GM23248 (cell line): ENCODE measurements around the gene ZNF827. TPM values are rescaled to one million over a fixed set of nuclear protein-coding genes. Genes with fewer than 3 reads are reported as not detected.
"Not testable (repeated sequence)": the region's sequence is repeated elsewhere in the genome, so short reads cannot be mapped to it uniquely, and the experiment has no call there.

ENCODE experiments used
- DNase-seq: peaks from one replicate; pipeline ENCODE4 v3.0.0-alpha.2; 2015
- H2AFZ ChIP-seq: fragments of 200-600 bp; sonication (generic); 2 replicates; pipeline ENCODE4 v1.6.1; 2016; ENCODE audit warnings: antibody characterized with exemption
- H3F3A ChIP-seq: fragments of 200-600 bp; sonication (generic); 2 replicates; pipeline ENCODE4 v1.6.1; 2016; ENCODE audit warnings: mild to moderate bottlenecking, antibody characterized with exemption, mixed run types; ENCODE audit not compliant: insufficient read depth
- H3K27ac ChIP-seq: fragments of 200-600 bp; sonication (generic); 2 replicates; pipeline ENCODE4 v1.5.1; 2016; ENCODE audit warnings: mild to moderate bottlenecking
- H3K27me3 ChIP-seq: fragments of 200-600 bp; sonication (generic); replicated peaks from 2 replicates; pipeline ENCODE4 v1.6.1; 2016; ENCODE audit warnings: mild to moderate bottlenecking; ENCODE audit not compliant: insufficient read depth
- H3K36me3 ChIP-seq: fragments of 200-600 bp; sonication (generic); 2 replicates; pipeline ENCODE4 v1.6.1; 2016; ENCODE audit warnings: low read depth, mild to moderate bottlenecking
- H3K4me1 ChIP-seq: fragments of 200-600 bp; sonication (generic); 2 replicates; pipeline ENCODE4 v1.6.1; 2016; ENCODE audit warnings: mild to moderate bottlenecking; ENCODE audit not compliant: insufficient read depth
- H3K4me2 ChIP-seq: fragments of 200-600 bp; sonication (generic); one replicate; pipeline ENCODE4 v1.6.1; 2016; ENCODE audit warnings: mild to moderate bottlenecking; ENCODE audit not compliant: unreplicated experiment
- H3K4me3 ChIP-seq: fragments of 200-600 bp; sonication (generic); 2 replicates; pipeline ENCODE4 v1.5.1; 2016; ENCODE audit warnings: mild to moderate bottlenecking
- H3K79me2 ChIP-seq: fragments of 200-600 bp; sonication (generic); 2 replicates; pipeline ENCODE4 v1.6.1; 2016; ENCODE audit warnings: mild to moderate bottlenecking; ENCODE audit not compliant: insufficient read depth
- H3K9ac ChIP-seq: fragments of 200-600 bp; sonication (generic); 2 replicates; pipeline ENCODE4 v1.6.1; 2016; ENCODE audit warnings: mild to moderate bottlenecking
- H3K9me2 ChIP-seq: fragments of 200-600 bp; sonication (generic); 2 replicates; pipeline ENCODE4 v1.6.1; 2016; ENCODE audit warnings: mixed run types, mild to moderate bottlenecking, moderate library complexity; ENCODE audit not compliant: insufficient read depth
- H3K9me3 ChIP-seq: fragments of 200-600 bp; sonication (generic); one replicate; pipeline ENCODE4 v1.6.1; 2017; ENCODE audit warnings: low read depth
- H4K20me1 ChIP-seq: fragments of 200-600 bp; sonication (generic); 2 replicates; pipeline ENCODE4 v1.6.0; 2016; ENCODE audit not compliant: insufficient read depth
- EZH2 ChIP-seq: fragments of 200-600 bp; sonication (generic); IDR thresholded peaks from 2 replicates; pipeline ENCODE4 v1.6.1; 2018; ENCODE audit warnings: antibody characterized with exemption, mild to moderate bottlenecking; ENCODE audit not compliant: insufficient read depth, poor library complexity, severe bottlenecking
- EZH2phosphoT487 ChIP-seq: fragments of 200-600 bp; sonication (generic); IDR thresholded peaks from 2 replicates; pipeline ENCODE4 v1.6.1; 2018; ENCODE audit warnings: antibody characterized with exemption, moderate library complexity, mild to moderate bottlenecking, low read depth; ENCODE audit not compliant: insufficient read depth
- WGBS, 2 experiments: methylation state at CpG; one replicate each; pipeline ENCODE4 v1.1.6; 2015 to 2017; ENCODE audit warnings: low lambda C conversion rate in 2 of 2, low coverage in 1 of 2; ENCODE audit errors: missing lambda C conversion rate in 2 of 2; 5-methylcytosine and 5-hydroxymethylcytosine counted together
- in situ Hi-C: fragments of 300-500 bp; cut with MboI; formaldehyde crosslinking; loops from 2 replicates; pipeline ENCODE4 v1.15.0; 2020
- polyA plus RNA-seq: library from polyadenylated mRNA; unstranded; fragments of >200 nt; fragmentation: Nextera tagmentation; extraction: Ambion mirVana; gene quantifications from 2 replicates; pipeline ENCODE4 v1.2.1, GENCODE V29; 2016
- total RNA-seq: library from RNA; depleted of rRNA; stranded (reverse); fragments of >200 nt; shearing (Covaris generic); gene quantifications from 2 replicates; pipeline ENCODE4 v1.2.3, GENCODE V29; 2014

The ZNF827 gene
- total and polyA plus RNA-seq, 2 experiments from 2014 or later, result 5.0 to 10.1 TPM

GRCh38 chr4:145839151-145839550, 99.5 kb downstream of the ZNF827 start:
- TF ChIP-seq EZH2, result no peak
- no peak for TF ChIP-seq EZH2phosphoT487
- no peak overlapping the region for H3K9ac ChIP-seq
- H3K27me3 ChIP-seq, result no peaks in the 10 kb centered on the region
- no peak overlapping the region for H3K4me2 ChIP-seq
- in situ Hi-C loops, result no loop called here
- no peaks in the 10 kb centered on the region for H3K9me3 ChIP-seq
- no peak for DNase-seq
- H3K4me3 ChIP-seq, result no peak overlapping the region
- no peaks in the 10 kb centered on the region for H3K79me2 ChIP-seq
- WGBS, 2 experiments, result 89 to 90% methylated on average over 10 of the region's 10 CpGs
- no peaks in the 10 kb centered on the region for H4K20me1 ChIP-seq
- no peaks in the 10 kb centered on the region; the same call in 1 of the 2 replicates for H3K36me3 ChIP-seq
- H3K9me2 ChIP-seq, result no peaks in the 10 kb centered on the region
- peaks cover 17% of the 10 kb centered on the region for H3F3A ChIP-seq
- H3K4me1 ChIP-seq, result peaks cover 13% of the 10 kb centered on the region
- no peak overlapping the region for H3K27ac ChIP-seq
- no peak overlapping the region for H2AFZ ChIP-seq

- H3K36me3 ChIP-seq, H3K27me3 ChIP-seq, H3F3A ChIP-seq, in situ Hi-C loops, H2AFZ ChIP-seq, H3K9ac ChIP-seq, H3K27ac ChIP-seq, H3K4me2 ChIP-seq, DNase-seq, H4K20me1 ChIP-seq, H3K9me2 ChIP-seq, H3K9me3 ChIP-seq, H3K4me3 ChIP-seq, H3K79me2 ChIP-seq: not testable (repeated sequence)
- peaks cover 16% of the 10 kb centered on the region for H3K4me1 ChIP-seq
- WGBS, 2 experiments, result 95 to 99% methylated on average over 4 of the region's 4 CpGs
Measured at GRCh38 chr4:145832384-145832783, 106.2 kb downstream of the ZNF827 start.

DNA sequence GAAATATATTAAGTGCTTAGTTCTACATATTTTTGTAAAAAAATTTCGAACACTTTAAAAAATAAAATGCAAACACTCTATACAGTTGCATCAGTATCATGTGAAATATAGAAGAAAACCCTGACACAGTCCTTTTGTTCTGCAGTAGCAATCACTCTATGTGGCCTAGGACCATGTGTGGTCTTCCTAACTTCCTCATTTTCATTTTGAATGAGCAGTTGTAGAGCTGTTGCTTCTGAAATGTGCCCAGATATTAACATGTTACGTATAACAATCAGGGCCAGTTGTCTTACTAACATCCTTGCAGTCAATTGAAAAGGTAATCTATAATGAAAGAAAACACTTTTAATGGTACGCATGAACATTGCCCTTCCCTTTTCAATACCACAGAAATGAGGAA, 107.9 kb downstream of the ZNF827 start:
- TF ChIP-seq EZH2phosphoT487 (no peak), EZH2 (no peak)
- no peak overlapping the region for H3K4me2 ChIP-seq
- no peaks in the 10 kb centered on the region for H3K9me3 ChIP-seq
- no peak overlapping the region for H2AFZ ChIP-seq
- no peaks in the 10 kb centered on the region for H3K27me3 ChIP-seq
- DNase-seq, result no peak
- in situ Hi-C loops, result no loop called here
- peaks cover 16% of the 10 kb centered on the region for H3K4me1 ChIP-seq
- H3K36me3 ChIP-seq, result no peaks in the 10 kb centered on the region
- H3K79me2 ChIP-seq, result no peaks in the 10 kb centered on the region
- WGBS, 2 experiments, result 97% methylated on average over 3 of the region's 3 CpGs
- no peak overlapping the region for H3K9ac ChIP-seq
- no peaks in the 10 kb centered on the region for H4K20me1 ChIP-seq
- H3K4me3 ChIP-seq, result no peak overlapping the region
- H3F3A ChIP-seq, result peaks cover 9% of the 10 kb centered on the region; the same call in 1 of the 2 replicates
- no peaks in the 10 kb centered on the region for H3K9me2 ChIP-seq
- H3K27ac ChIP-seq, result no peak overlapping the region

GRCh38 chr4:145829629-145830395, 108.8 kb downstream of the ZNF827 start:
- in situ Hi-C loops, result no loop called here
- H2AFZ ChIP-seq, result peak overlapping the region; percentile 47
- TF ChIP-seq EZH2phosphoT487, result no peak
- TF ChIP-seq EZH2, result no peak
- H3K9me2 ChIP-seq, result no peaks in the 10 kb centered on the region
- 73 to 78% methylated on average over 5 of the region's 5 CpGs for WGBS, 2 experiments
- no peaks in the 10 kb centered on the region for H4K20me1 ChIP-seq
- no peaks in the 10 kb centered on the region for H3K9me3 ChIP-seq
- peak overlapping the region; percentile 46 for H3K27ac ChIP-seq
- peak overlapping the region; percentile 63 for H3K4me2 ChIP-seq
- no peaks in the 10 kb centered on the region for H3K79me2 ChIP-seq
- H3F3A ChIP-seq, result peaks cover 9% of the 10 kb centered on the region; the same call in 1 of the 2 replicates
- no peaks in the 10 kb centered on the region for H3K36me3 ChIP-seq
- peak overlapping the region; percentile 13; the same call in 1 of the 2 replicates for H3K4me3 ChIP-seq
- peaks cover 16% of the 10 kb centered on the region for H3K4me1 ChIP-seq
- DNase-seq, result peak; percentile 47
- no peak overlapping the region for H3K9ac ChIP-seq
- H3K27me3 ChIP-seq, result no peaks in the 10 kb centered on the region
